ENCODE data around the gene HSPB8. TPM values are rescaled to one million over a fixed set of nuclear protein-coding genes. Genes with fewer than 3 reads are reported as not detected.

Gene HSPB8
- polyA plus RNA-seq, 1 donor from 2014 or later = not detected

GRCh38 chr12:119241049-119241448 is 62.3 kb downstream of the HSPB8 start:
- Histone ChIP-seq H3K27me3 (ENCODE audit: insufficient read depth, low read depth, low read length) (no peaks in the 10 kb centered on the region), H3F3A (ENCODE audit: insufficient read depth, low read length, poor library complexity, severe bottlenecking) (no peaks in the 10 kb centered on the region), H3K79me2 (replicated peaks; ENCODE audit: insufficient read depth, low read length) (no peaks in the 10 kb centered on the region), H3K9ac (ENCODE audit: low read length) (no peak overlapping the region), H4K20me1 (ENCODE audit: insufficient read depth) (no peaks in the 10 kb centered on the region), H3K4me3 (ENCODE audit: low read length) (no peak overlapping the region), H3K27ac (ENCODE audit: low read length) (no peak overlapping the region), H3K36me3 (ENCODE audit: insufficient read depth, low read length) (no peaks in the 10 kb centered on the region), H3K4me2 (ENCODE audit: low read length) (no peak overlapping the region), H2AFZ (ENCODE audit: low read depth, low read length) (no peak overlapping the region), H3K9me3 (ENCODE audit: low read length) (no peaks in the 10 kb centered on the region), H3K9me2 (ENCODE audit: insufficient read depth, low read length) (no peaks in the 10 kb centered on the region)
- TF ChIP-seq POLR2AphosphoS5 (IDR thresholded peaks at IDR 0.05) = no peak
- TF ChIP-seq EP300 (conservative IDR thresholded peaks at IDR 0.05; ENCODE audit: poor library complexity, severe bottlenecking) = no peak
- no peak for TF ChIP-seq REST (IDR thresholded peaks at IDR 0.05; ENCODE audit: borderline replicate concordance)
- no peak for TF ChIP-seq SMC3 (conservative IDR thresholded peaks at IDR 0.05; ENCODE audit: poor library complexity)
- TF ChIP-seq TAF1 (IDR thresholded peaks at IDR 0.05; ENCODE audit: low read depth) = no peak
- TF ChIP-seq CTCF (IDR thresholded peaks at IDR 0.05; ENCODE audit: poor library complexity, severe bottlenecking) = no peak
- no peak for TF ChIP-seq RAD21 (conservative IDR thresholded peaks at IDR 0.05)
- no peak for TF ChIP-seq MXI1 (conservative IDR thresholded peaks at IDR 0.05; ENCODE audit: poor library complexity, severe bottlenecking)
- TF ChIP-seq EZH2 (IDR thresholded peaks at IDR 0.05; ENCODE audit: borderline replicate concordance, insufficient read depth, low read length, poor library complexity, severe bottlenecking) = no peak

- no peak overlapping the region for H3K9ac ChIP-seq (ENCODE audit: low read length)
- H3K27me3 ChIP-seq (ENCODE audit: insufficient read depth, low read depth, low read length) = no peaks in the 10 kb centered on the region
- no peak for TF ChIP-seq TAF1 (IDR thresholded peaks at IDR 0.05; ENCODE audit: low read depth)
- TF ChIP-seq EZH2 (IDR thresholded peaks at IDR 0.05; ENCODE audit: borderline replicate concordance, insufficient read depth, low read length, poor library complexity, severe bottlenecking) = no peak
- no peaks in the 10 kb centered on the region for H3K79me2 ChIP-seq (replicated peaks; ENCODE audit: insufficient read depth, low read length)
- H3K27ac ChIP-seq (ENCODE audit: low read length) = no peak overlapping the region
- H4K20me1 ChIP-seq (ENCODE audit: insufficient read depth) = no peaks in the 10 kb centered on the region
- no peak overlapping the region for H3K4me3 ChIP-seq (ENCODE audit: low read length)
- no peaks in the 10 kb centered on the region for H3F3A ChIP-seq (ENCODE audit: insufficient read depth, low read length, poor library complexity, severe bottlenecking)
- no peaks in the 10 kb centered on the region for H3K36me3 ChIP-seq (ENCODE audit: insufficient read depth, low read length)
- no peak overlapping the region for H3K4me2 ChIP-seq (ENCODE audit: low read length)
- H3K9me3 ChIP-seq (ENCODE audit: low read length) = no peaks in the 10 kb centered on the region
- H2AFZ ChIP-seq (ENCODE audit: low read depth, low read length) = no peak overlapping the region
- no peaks in the 10 kb centered on the region for H3K9me2 ChIP-seq (ENCODE audit: insufficient read depth, low read length)
Observed at GRCh38 chr12:119241580-119242169, 62.9 kb downstream of the HSPB8 start.

Other genes with a start within 250 kb of the HSPB8 start
- 9.9 and 10.5 TPM in 2 replicates for gene SRRM4, start 197.4 kb upstream of the HSPB8 start, polyA plus RNA-seq
- not detected in 2 replicates for gene CCDC60, start 155.8 kb downstream of the HSPB8 start, polyA plus RNA-seq